Smooth muscle cell (in vitro differentiated cells): ENCODE results near the gene SYNDIG1. TPM values are rescaled to one million over a fixed set of nuclear protein-coding genes. Genes with fewer than 3 reads are reported as not detected.

Source experiments
- DNase-seq: peaks from one replicate; lab custom pipeline; 2025; ENCODE audit not compliant: unreplicated experiment; lab: John Stamatoyannopoulos, UW
- H2AFZ ChIP-seq: fragments of 200-600 bp; sonication (generic); 2 replicates; pipeline ENCODE4 v1.6.0; 2016; ENCODE audit warnings: antibody characterized with exemption, low read depth, mild to moderate bottlenecking
- H3F3A ChIP-seq: fragments of 200-600 bp; sonication (generic); 2 replicates; pipeline ENCODE4 v1.6.0; 2017; ENCODE audit warnings: antibody characterized with exemption, low read depth
- H3K27ac ChIP-seq: fragments of 200-600 bp; sonication (generic); 2 replicates; pipeline ENCODE4 v1.5.1; 2016; ENCODE audit warnings: low read depth, mild to moderate bottlenecking
- H3K27me3 ChIP-seq: fragments of 200-600 bp; sonication (generic); 2 replicates; pipeline ENCODE4 v1.6.1; 2016; ENCODE audit warnings: low read depth, mild to moderate bottlenecking
- H3K36me3 ChIP-seq: fragments of 200-600 bp; sonication (generic); 2 replicates; pipeline ENCODE4 v1.5.1; 2016; ENCODE audit warnings: low read depth
- H3K4me1 ChIP-seq: fragments of 200-600 bp; sonication (generic); 2 replicates; pipeline ENCODE4 v1.5.1; 2016; ENCODE audit warnings: low read depth
- H3K4me2 ChIP-seq: fragments of 200-600 bp; sonication (generic); 2 replicates; pipeline ENCODE4 v1.6.0; 2016; ENCODE audit warnings: mild to moderate bottlenecking
- H3K4me3 ChIP-seq: fragments of 200-600 bp; sonication (generic); 2 replicates; pipeline ENCODE4 v1.5.1; 2016; ENCODE audit warnings: mild to moderate bottlenecking
- H3K79me2 ChIP-seq: fragments of 200-600 bp; sonication (generic); 2 replicates; pipeline ENCODE4 v1.6.0; 2016; ENCODE audit warnings: low read depth, mild to moderate bottlenecking
- H3K9ac ChIP-seq: fragments of 200-600 bp; sonication (generic); 2 replicates; pipeline ENCODE4 v1.6.0; 2016; ENCODE audit warnings: low read depth
- H3K9me3 ChIP-seq: fragments of 200-600 bp; sonication (generic); replicated peaks from 2 replicates; pipeline ENCODE4 v1.5.1; 2016; ENCODE audit warnings: low read depth
- H4K20me1 ChIP-seq: fragments of 200-600 bp; sonication (generic); 2 replicates; pipeline ENCODE4 v1.6.0; 2016; ENCODE audit warnings: low read depth
- CTCF ChIP-seq: fragments of 200-600 bp; sonication (generic); IDR thresholded peaks from 2 replicates; pipeline ENCODE4 v1.5.1; 2017; ENCODE audit warnings: borderline replicate concordance, mild to moderate bottlenecking, antibody characterized with exemption; ENCODE audit not compliant: insufficient read depth, poor library complexity, severe bottlenecking
- WGBS: methylation state at CpG from one replicate; pipeline ENCODE4 v1.1.7; 2016; ENCODE audit warnings: low lambda C conversion rate; 5-methylcytosine and 5-hydroxymethylcytosine counted together
- polyA plus RNA-seq: library from polyadenylated mRNA; unstranded; fragments of >200 nt; fragmentation: Nextera tagmentation; extraction: Ambion mirVana; gene quantifications from 2 replicates; pipeline ENCODE4 v1.2.1, GENCODE V29; 2016
- total RNA-seq: library from RNA; depleted of rRNA; stranded (reverse); fragments of >200 nt; gene quantifications from 2 replicates; pipeline ENCODE4 v1.2.3, GENCODE V29; 2014

The SYNDIG1 gene
- total and polyA plus RNA-seq, 2 experiments from 2014 or later, result 1.8 to 2.2 TPM

GRCh38 chr20:24685736-24686135 lies 216.3 kb downstream of the SYNDIG1 start:
- Histone ChIP-seq H3K9me3 (no peaks in the 10 kb centered on the region), H4K20me1 (no peaks in the 10 kb centered on the region), H2AFZ (no peak overlapping the region), H3K36me3 (no peaks in the 10 kb centered on the region), H3K9ac (no peak overlapping the region), H3K79me2 (no peaks in the 10 kb centered on the region), H3K27ac (no peak overlapping the region), H3K4me1 (no peaks in the 10 kb centered on the region), H3F3A (no peaks in the 10 kb centered on the region), H3K27me3 (no peaks in the 10 kb centered on the region), H3K4me2 (no peak overlapping the region), H3K4me3 (no peak overlapping the region)
- 87% methylated on average over 5 of the region's 5 CpGs for WGBS
- no peak for DNase-seq
- TF ChIP-seq CTCF, result no peak

GRCh38 chr20:24686156-24686555 lies 216.7 kb downstream of the SYNDIG1 start:
- no peak overlapping the region for H3K4me2 ChIP-seq
- no peaks in the 10 kb centered on the region for H3K4me1 ChIP-seq
- no peaks in the 10 kb centered on the region for H4K20me1 ChIP-seq
- 95% methylated on average over 7 of the region's 7 CpGs for WGBS
- DNase-seq, result no peak
- H3K27me3 ChIP-seq, result no peaks in the 10 kb centered on the region
- no peak overlapping the region for H3K27ac ChIP-seq
- H3K9ac ChIP-seq, result no peak overlapping the region
- H3K9me3 ChIP-seq, result no peaks in the 10 kb centered on the region
- H3K79me2 ChIP-seq, result no peaks in the 10 kb centered on the region
- no peak overlapping the region for H3K4me3 ChIP-seq
- no peak for TF ChIP-seq CTCF
- H2AFZ ChIP-seq, result no peak overlapping the region
- no peaks in the 10 kb centered on the region for H3K36me3 ChIP-seq
- no peaks in the 10 kb centered on the region for H3F3A ChIP-seq

- no peak overlapping the region for H3K27ac ChIP-seq
- no peaks in the 10 kb centered on the region for H3K9me3 ChIP-seq
- no peaks in the 10 kb centered on the region for H3K36me3 ChIP-seq
- no peaks in the 10 kb centered on the region for H3F3A ChIP-seq
- H4K20me1 ChIP-seq, result no peaks in the 10 kb centered on the region
- no peak overlapping the region for H3K9ac ChIP-seq
- no peaks in the 10 kb centered on the region for H3K4me1 ChIP-seq
- H3K4me2 ChIP-seq, result no peak overlapping the region
- 47% methylated on average over 1 of the region's 1 CpG for WGBS
- no peak for TF ChIP-seq CTCF
- H3K4me3 ChIP-seq, result no peak overlapping the region
- DNase-seq, result no peak
- no peak overlapping the region for H2AFZ ChIP-seq
- no peaks in the 10 kb centered on the region for H3K27me3 ChIP-seq
- H3K79me2 ChIP-seq, result no peaks in the 10 kb centered on the region
These were observed 221.0 kb downstream of the SYNDIG1 start for GRCh38 chr20:24690408-24690807.

GRCh38 chr20:24691901-24692351 lies 222.5 kb downstream of the SYNDIG1 start:
- WGBS, result 96% methylated on average over 4 of the region's 4 CpGs
- no peaks in the 10 kb centered on the region for H3F3A ChIP-seq
- H3K4me2 ChIP-seq, result no peak overlapping the region
- no peaks in the 10 kb centered on the region for H3K36me3 ChIP-seq
- H3K9ac ChIP-seq, result no peak overlapping the region
- TF ChIP-seq CTCF, result no peak
- H3K9me3 ChIP-seq, result no peaks in the 10 kb centered on the region
- H4K20me1 ChIP-seq, result no peaks in the 10 kb centered on the region
- no peaks in the 10 kb centered on the region for H3K4me1 ChIP-seq
- no peaks in the 10 kb centered on the region for H3K79me2 ChIP-seq
- H3K4me3 ChIP-seq, result no peak overlapping the region
- no peak for DNase-seq
- no peak overlapping the region for H3K27ac ChIP-seq
- H2AFZ ChIP-seq, result no peak overlapping the region
- no peaks in the 10 kb centered on the region for H3K27me3 ChIP-seq
